ENCODE results near the gene TENM4. TPM values are rescaled to one million over a fixed set of nuclear protein-coding genes. Genes with fewer than 3 reads are reported as not detected.
"Not testable (repeated sequence)": the region's sequence is repeated elsewhere in the genome, so short reads cannot be mapped to it uniquely, and the experiment has no call there.

Gene TENM4
- polyA plus RNA-seq, 3 donors, result 23.2 to 32.9 (median 23.7) TPM

- DNase-seq (ENCODE audit: extremely low read depth in 1 of 11, low read depth in 9 of 11, low spot score in 4 of 11), result no peak
These were observed 197.2 kb downstream of the TENM4 start for GRCh38 chr11:79243422-79244210.

GRCh38 chr11:79242616-79243015 is 198.2 kb downstream of the TENM4 start:
- no peak for DNase-seq (ENCODE audit: extremely low read depth in 1 of 11, low read depth in 9 of 11, low spot score in 4 of 11)

- DNase-seq (ENCODE audit: extremely low read depth in 1 of 11, low read depth in 9 of 11, low spot score in 4 of 11), result no peak
These were observed 199.0 kb downstream of the TENM4 start for GRCh38 chr11:79241852-79242241.

GRCh38 chr11:79241205-79241851 is 199.5 kb downstream of the TENM4 start:
- DNase-seq (ENCODE audit: extremely low read depth in 1 of 11, low read depth in 9 of 11, low spot score in 4 of 11), result no peak

GRCh38 chr11:79237703-79238102 is 203.1 kb downstream of the TENM4 start:
- DNase-seq (ENCODE audit: extremely low read depth in 1 of 11, low read depth in 9 of 11, low spot score in 4 of 11), result peak in 1 of 11 donors; percentile 58

- DNase-seq (ENCODE audit: extremely low read depth in 1 of 11, low read depth in 9 of 11, low spot score in 4 of 11), result no peak
These were observed 203.7 kb downstream of the TENM4 start for GRCh38 chr11:79237091-79237490.

GRCh38 chr11:79236541-79236971 is 204.3 kb downstream of the TENM4 start:
- DNase-seq (ENCODE audit: extremely low read depth in 1 of 11, low read depth in 9 of 11, low spot score in 4 of 11), result peak in 2 of 11 donors; percentile 56 to 60

GRCh38 chr11:79235696-79236095 is 205.1 kb downstream of the TENM4 start:
- DNase-seq (ENCODE audit: extremely low read depth in 1 of 11, low read depth in 9 of 11, low spot score in 4 of 11), result no peak

GRCh38 chr11:79232346-79232745 is 208.5 kb downstream of the TENM4 start:
- DNase-seq (ENCODE audit: extremely low read depth in 1 of 11, low read depth in 9 of 11, low spot score in 4 of 11), result no peak

GRCh38 chr11:79229047-79229446 is 211.8 kb downstream of the TENM4 start:
- no peak for DNase-seq (ENCODE audit: extremely low read depth in 1 of 11, low read depth in 9 of 11, low spot score in 4 of 11)

GRCh38 chr11:79227767-79228755 is 212.8 kb downstream of the TENM4 start:
- DNase-seq (ENCODE audit: extremely low read depth in 1 of 11, low read depth in 9 of 11, low spot score in 4 of 11), result no peak

- no peak for DNase-seq (ENCODE audit: extremely low read depth in 1 of 11, low read depth in 9 of 11, low spot score in 4 of 11)
These were observed 213.5 kb downstream of the TENM4 start for GRCh38 chr11:79227308-79227707.

GRCh38 chr11:79226126-79226525 is 214.7 kb downstream of the TENM4 start:
- peak in 2 of 11 donors; percentile 37 to 52 for DNase-seq (ENCODE audit: extremely low read depth in 1 of 11, low read depth in 9 of 11, low spot score in 4 of 11)

- not testable (repeated sequence) for DNase-seq (ENCODE audit: extremely low read depth in 1 of 11, low read depth in 9 of 11, low spot score in 4 of 11)
These were observed 218.7 kb downstream of the TENM4 start for GRCh38 chr11:79222163-79222562.

- DNase-seq (ENCODE audit: extremely low read depth in 1 of 11, low read depth in 9 of 11, low spot score in 4 of 11), result no peak
These were observed 219.2 kb downstream of the TENM4 start for GRCh38 chr11:79221444-79222130.

GRCh38 chr11:79220171-79220570 is 220.7 kb downstream of the TENM4 start:
- DNase-seq (ENCODE audit: extremely low read depth in 1 of 11, low read depth in 9 of 11, low spot score in 4 of 11), result no peak

- DNase-seq (ENCODE audit: extremely low read depth in 1 of 11, low read depth in 9 of 11, low spot score in 4 of 11), result no peak
These were observed 221.4 kb downstream of the TENM4 start for GRCh38 chr11:79219186-79220045.

- peak in 5 of 11 donors; percentile 23 to 57 (median 48) for DNase-seq (ENCODE audit: extremely low read depth in 1 of 11, low read depth in 9 of 11, low spot score in 4 of 11)
These were observed 228.1 kb downstream of the TENM4 start for GRCh38 chr11:79212741-79213190.
